SK-N-SH treated with all-trans-retinoic acid at 6 μM for 48 hours (cell line): ENCODE results near the gene PCDH15.

Experiments
- ATAC-seq: fragments of 200-7000 bp; cut with Tn5 transposase; 3 replicates; pipeline ENCODE4 v1.9.1; 2020; ENCODE audit warnings: mild to moderate bottlenecking, moderate library complexity
- ARNTL ChIP-seq: fragments of 450-650 bp; formaldehyde crosslinking; IDR thresholded peaks from 2 replicates; pipeline ENCODE4 v1.5.0; 2020; ENCODE audit warnings: low read depth, mild to moderate bottlenecking, moderate library complexity, borderline replicate concordance
- BACH2 ChIP-seq: fragments of 250-450 bp; sonication (Bioruptor Pico); IDR thresholded peaks from 2 replicates; pipeline ENCODE4 v1.9.0; 2021; ENCODE audit warnings: mild to moderate bottlenecking, borderline replicate concordance
- CSDC2 ChIP-seq: fragments of 250-450 bp; sonication (Bioruptor Pico); IDR thresholded peaks from 2 replicates; pipeline ENCODE4 v1.5.0; 2020; ENCODE audit warnings: mild to moderate bottlenecking, moderate library complexity
- ESRRG ChIP-seq: fragments of 250-450 bp; sonication (Bioruptor Pico); IDR thresholded peaks from 2 replicates; pipeline ENCODE4 v1.6.1; 2021; ENCODE audit warnings: mild to moderate bottlenecking
- GLIS3 ChIP-seq: fragments of 250-450 bp; sonication (Bioruptor Pico); IDR thresholded peaks from 2 replicates; pipeline ENCODE4 v1.5.0; 2020; ENCODE audit warnings: mild to moderate bottlenecking, moderate library complexity
- ISL1 ChIP-seq: fragments of 250-450 bp; sonication (Bioruptor Pico); IDR thresholded peaks from 2 replicates; pipeline ENCODE4 v2.1.2; 2022; ENCODE audit warnings: mild to moderate bottlenecking, moderate library complexity
- PPARA ChIP-seq: fragments of 250-450 bp; sonication (Bioruptor Pico); IDR thresholded peaks from 2 replicates; pipeline ENCODE4 v1.5.0; 2020; ENCODE audit warnings: mild to moderate bottlenecking, borderline replicate concordance
- RARB ChIP-seq: fragments of 250-450 bp; sonication (Bioruptor Pico); IDR thresholded peaks from 2 replicates; pipeline ENCODE4 v1.8.0; 2021; ENCODE audit warnings: mild to moderate bottlenecking, moderate library complexity
- TCF4 ChIP-seq: fragments of 250-450 bp; sonication (Bioruptor Pico); IDR thresholded peaks from 2 replicates; pipeline ENCODE4 v1.8.0; 2021; ENCODE audit warnings: mild to moderate bottlenecking, moderate library complexity, borderline replicate concordance
- ZFP30 ChIP-seq: fragments of 450-650 bp; formaldehyde crosslinking; IDR thresholded peaks from 2 replicates; pipeline ENCODE4 v1.5.0; 2022; ENCODE audit warnings: mild to moderate bottlenecking, moderate library complexity
- ZNF565 ChIP-seq: fragments of 450-650 bp; formaldehyde crosslinking; conservative IDR thresholded peaks from 2 replicates; pipeline ENCODE4 v1.5.0; 2020; ENCODE audit warnings: low read depth, mild to moderate bottlenecking, moderate library complexity
- TF ChIP-seq, protein P1 (sequence below): fragments of 250-450 bp; sonication (Bioruptor Pico); IDR thresholded peaks from 2 replicates; pipeline ENCODE4 v1.8.0; 2020; ENCODE audit warnings: mild to moderate bottlenecking, moderate library complexity, borderline replicate concordance
- TF ChIP-seq, protein P2 (sequence below): fragments of 250-450 bp; sonication (Bioruptor Pico); IDR thresholded peaks from 2 replicates; pipeline ENCODE4 v1.5.1; 2021; ENCODE audit warnings: mild to moderate bottlenecking, moderate library complexity
- TF ChIP-seq, protein P3 (sequence below): fragments of 250-450 bp; sonication (Bioruptor Pico); IDR thresholded peaks from 2 replicates; pipeline ENCODE4 v1.5.1; 2020; ENCODE audit warnings: low read depth, mild to moderate bottlenecking, moderate library complexity
- TF ChIP-seq, protein P4 (sequence below): fragments of 250-450 bp; sonication (Bioruptor Pico); IDR thresholded peaks from 2 replicates; pipeline ENCODE4 v1.5.0; 2020; ENCODE audit warnings: mild to moderate bottlenecking, moderate library complexity
- TF ChIP-seq, protein P5 (sequence below): fragments of 250-450 bp; sonication (Bioruptor Pico); IDR thresholded peaks from 2 replicates; pipeline ENCODE4 v1.8.0; 2021; ENCODE audit warnings: low read depth, mild to moderate bottlenecking, moderate library complexity, borderline replicate concordance

PCDH15 gene

DNA sequence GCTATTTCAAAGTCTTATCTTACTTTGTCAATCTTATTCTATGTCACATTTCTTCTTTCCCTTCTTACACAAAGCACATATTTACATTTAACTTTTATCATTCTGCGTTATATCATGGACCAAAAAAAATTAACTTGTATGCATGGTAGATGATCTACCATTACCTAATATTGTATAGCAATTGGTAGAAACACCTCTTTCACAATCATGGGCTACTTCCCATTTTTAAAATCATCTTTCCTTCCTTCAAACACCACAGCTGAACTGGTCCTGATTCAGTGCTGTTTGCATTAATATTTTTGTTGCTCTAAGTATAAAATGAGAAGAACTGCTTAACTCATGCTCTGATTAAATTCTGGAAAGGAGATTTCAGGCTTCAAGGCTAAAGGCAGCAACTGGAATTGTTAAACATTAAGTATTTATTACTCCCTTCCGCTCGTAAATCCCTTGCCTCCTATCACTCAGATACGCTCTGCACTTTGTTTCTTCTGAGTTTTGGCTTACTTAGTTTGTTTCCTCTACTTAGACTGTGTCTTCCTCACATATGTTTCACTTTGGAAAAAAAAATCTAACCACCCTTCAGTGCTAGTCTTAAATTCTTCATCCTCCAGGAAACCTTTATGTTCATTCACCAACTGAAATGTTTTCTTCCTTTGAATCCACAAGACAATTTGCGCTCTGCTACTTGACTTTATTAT is 901.4 kb downstream of the PCDH15 start:
- ATAC-seq, result no peak
- TF ChIP-seq, protein P1, sequence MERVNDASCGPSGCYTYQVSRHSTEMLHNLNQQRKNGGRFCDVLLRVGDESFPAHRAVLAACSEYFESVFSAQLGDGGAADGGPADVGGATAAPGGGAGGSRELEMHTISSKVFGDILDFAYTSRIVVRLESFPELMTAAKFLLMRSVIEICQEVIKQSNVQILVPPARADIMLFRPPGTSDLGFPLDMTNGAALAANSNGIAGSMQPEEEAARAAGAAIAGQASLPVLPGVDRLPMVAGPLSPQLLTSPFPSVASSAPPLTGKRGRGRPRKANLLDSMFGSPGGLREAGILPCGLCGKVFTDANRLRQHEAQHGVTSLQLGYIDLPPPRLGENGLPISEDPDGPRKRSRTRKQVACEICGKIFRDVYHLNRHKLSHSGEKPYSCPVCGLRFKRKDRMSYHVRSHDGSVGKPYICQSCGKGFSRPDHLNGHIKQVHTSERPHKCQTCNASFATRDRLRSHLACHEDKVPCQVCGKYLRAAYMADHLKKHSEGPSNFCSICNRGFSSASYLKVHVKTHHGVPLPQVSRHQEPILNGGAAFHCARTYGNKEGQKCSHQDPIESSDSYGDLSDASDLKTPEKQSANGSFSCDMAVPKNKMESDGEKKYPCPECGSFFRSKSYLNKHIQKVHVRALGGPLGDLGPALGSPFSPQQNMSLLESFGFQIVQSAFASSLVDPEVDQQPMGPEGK (CRISPR knock-in tag), result no peak
- TF ChIP-seq, protein P2, sequence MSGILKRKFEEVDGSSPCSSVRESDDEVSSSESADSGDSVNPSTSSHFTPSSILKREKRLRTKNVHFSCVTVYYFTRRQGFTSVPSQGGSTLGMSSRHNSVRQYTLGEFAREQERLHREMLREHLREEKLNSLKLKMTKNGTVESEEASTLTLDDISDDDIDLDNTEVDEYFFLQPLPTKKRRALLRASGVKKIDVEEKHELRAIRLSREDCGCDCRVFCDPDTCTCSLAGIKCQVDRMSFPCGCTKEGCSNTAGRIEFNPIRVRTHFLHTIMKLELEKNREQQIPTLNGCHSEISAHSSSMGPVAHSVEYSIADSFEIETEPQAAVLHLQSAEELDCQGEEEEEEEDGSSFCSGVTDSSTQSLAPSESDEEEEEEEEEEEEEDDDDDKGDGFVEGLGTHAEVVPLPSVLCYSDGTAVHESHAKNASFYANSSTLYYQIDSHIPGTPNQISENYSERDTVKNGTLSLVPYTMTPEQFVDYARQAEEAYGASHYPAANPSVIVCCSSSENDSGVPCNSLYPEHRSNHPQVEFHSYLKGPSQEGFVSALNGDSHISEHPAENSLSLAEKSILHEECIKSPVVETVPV (CRISPR knock-in tag), result no peak
- TF ChIP-seq RARB (no peak), ESRRG (CRISPR knock-in tag) (no peak), PPARA (CRISPR knock-in tag) (no peak), ZNF565 (no peak), GLIS3 (CRISPR knock-in tag) (no peak), ISL1 (no peak), ZFP30 (CRISPR knock-in tag) (no peak), ARNTL (CRISPR knock-in tag) (no peak), CSDC2 (CRISPR knock-in tag) (no peak), TCF4 (CRISPR knock-in tag) (no peak), BACH2 (no peak)
- TF ChIP-seq, protein P3, sequence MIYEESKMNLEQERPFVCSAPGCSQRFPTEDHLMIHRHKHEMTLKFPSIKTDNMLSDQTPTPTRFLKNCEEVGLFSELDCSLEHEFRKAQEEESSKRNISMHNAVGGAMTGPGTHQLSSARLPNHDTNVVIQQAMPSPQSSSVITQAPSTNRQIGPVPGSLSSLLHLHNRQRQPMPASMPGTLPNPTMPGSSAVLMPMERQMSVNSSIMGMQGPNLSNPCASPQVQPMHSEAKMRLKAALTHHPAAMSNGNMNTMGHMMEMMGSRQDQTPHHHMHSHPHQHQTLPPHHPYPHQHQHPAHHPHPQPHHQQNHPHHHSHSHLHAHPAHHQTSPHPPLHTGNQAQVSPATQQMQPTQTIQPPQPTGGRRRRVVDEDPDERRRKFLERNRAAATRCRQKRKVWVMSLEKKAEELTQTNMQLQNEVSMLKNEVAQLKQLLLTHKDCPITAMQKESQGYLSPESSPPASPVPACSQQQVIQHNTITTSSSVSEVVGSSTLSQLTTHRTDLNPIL (CRISPR knock-in tag), result no peak
- TF ChIP-seq, protein P4, sequence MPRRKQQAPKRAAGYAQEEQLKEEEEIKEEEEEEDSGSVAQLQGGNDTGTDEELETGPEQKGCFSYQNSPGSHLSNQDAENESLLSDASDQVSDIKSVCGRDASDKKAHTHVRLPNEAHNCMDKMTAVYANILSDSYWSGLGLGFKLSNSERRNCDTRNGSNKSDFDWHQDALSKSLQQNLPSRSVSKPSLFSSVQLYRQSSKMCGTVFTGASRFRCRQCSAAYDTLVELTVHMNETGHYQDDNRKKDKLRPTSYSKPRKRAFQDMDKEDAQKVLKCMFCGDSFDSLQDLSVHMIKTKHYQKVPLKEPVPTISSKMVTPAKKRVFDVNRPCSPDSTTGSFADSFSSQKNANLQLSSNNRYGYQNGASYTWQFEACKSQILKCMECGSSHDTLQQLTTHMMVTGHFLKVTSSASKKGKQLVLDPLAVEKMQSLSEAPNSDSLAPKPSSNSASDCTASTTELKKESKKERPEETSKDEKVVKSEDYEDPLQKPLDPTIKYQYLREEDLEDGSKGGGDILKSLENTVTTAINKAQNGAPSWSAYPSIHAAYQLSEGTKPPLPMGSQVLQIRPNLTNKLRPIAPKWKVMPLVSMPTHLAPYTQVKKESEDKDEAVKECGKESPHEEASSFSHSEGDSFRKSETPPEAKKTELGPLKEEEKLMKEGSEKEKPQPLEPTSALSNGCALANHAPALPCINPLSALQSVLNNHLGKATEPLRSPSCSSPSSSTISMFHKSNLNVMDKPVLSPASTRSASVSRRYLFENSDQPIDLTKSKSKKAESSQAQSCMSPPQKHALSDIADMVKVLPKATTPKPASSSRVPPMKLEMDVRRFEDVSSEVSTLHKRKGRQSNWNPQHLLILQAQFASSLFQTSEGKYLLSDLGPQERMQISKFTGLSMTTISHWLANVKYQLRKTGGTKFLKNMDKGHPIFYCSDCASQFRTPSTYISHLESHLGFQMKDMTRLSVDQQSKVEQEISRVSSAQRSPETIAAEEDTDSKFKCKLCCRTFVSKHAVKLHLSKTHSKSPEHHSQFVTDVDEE (CRISPR knock-in tag), result no peak

DNA sequence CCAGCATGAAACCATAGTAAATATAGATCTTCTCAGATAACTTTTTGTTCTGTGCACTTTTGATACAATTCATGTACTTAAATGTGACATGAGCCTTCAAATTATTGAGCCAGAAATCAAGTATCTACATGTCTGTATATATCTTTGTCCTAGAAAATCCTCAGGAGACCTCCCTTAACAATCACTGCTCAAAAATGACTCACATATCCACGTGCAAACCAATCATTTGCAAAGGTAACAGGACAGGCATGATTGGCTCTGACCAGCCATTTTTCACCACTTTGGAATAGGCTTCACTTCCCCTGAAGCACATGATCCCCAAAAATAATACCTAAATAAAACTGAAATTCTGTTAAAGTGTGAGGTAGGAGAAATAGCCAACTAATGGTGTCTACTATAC is 902.5 kb downstream of the PCDH15 start:
- ATAC-seq, result no peak

More for the DNA sequence above, 902.5 kb downstream of the PCDH15 start:
- TF ChIP-seq ESRRG (CRISPR knock-in tag) (no peak), PPARA (CRISPR knock-in tag) (no peak), GLIS3 (CRISPR knock-in tag) (no peak)
- TF ChIP-seq, protein P4 (CRISPR knock-in tag), result no peak
- TF ChIP-seq, protein P2 (CRISPR knock-in tag), result no peak
- TF ChIP-seq, protein P5, sequence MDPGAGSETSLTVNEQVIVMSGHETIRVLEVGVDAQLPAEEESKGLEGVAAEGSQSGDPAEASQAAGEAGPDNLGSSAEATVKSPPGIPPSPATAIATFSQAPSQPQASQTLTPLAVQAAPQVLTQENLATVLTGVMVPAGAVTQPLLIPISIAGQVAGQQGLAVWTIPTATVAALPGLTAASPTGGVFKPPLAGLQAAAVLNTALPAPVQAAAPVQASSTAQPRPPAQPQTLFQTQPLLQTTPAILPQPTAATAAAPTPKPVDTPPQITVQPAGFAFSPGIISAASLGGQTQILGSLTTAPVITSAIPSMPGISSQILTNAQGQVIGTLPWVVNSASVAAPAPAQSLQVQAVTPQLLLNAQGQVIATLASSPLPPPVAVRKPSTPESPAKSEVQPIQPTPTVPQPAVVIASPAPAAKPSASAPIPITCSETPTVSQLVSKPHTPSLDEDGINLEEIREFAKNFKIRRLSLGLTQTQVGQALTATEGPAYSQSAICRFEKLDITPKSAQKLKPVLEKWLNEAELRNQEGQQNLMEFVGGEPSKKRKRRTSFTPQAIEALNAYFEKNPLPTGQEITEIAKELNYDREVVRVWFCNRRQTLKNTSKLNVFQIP, result no peak
- TF ChIP-seq, all 23 proteins: peak for 0
